SK-N-DZ (cell line): ENCODE data around the gene FMNL1.

Experiments used
- DNase-seq: peaks from one replicate; pipeline ENCODE4 v3.0.0-alpha.2; 2015; ENCODE audit warnings: low spot score

The FMNL1 gene

GRCh38 chr17:45258981-45259380, 37.3 kb downstream of the FMNL1 start:
- no peak for DNase-seq

- no peak for DNase-seq
These were observed 38.6 kb downstream of the FMNL1 start for GRCh38 chr17:45260204-45260783.

- DNase-seq, result peak; percentile 56
These were observed 40.2 kb downstream of the FMNL1 start, which contains the start of gene SPATA32 for GRCh38 chr17:45261577-45262515. TSS of gene SPATA32 (minus strand) at chr17:45262094. CDS start at chr17:45262016, 78 bp downstream.

- no peak for DNase-seq
These were observed 41.1 kb downstream of the FMNL1 start for GRCh38 chr17:45262516-45263476.

- no peak for DNase-seq
These were observed 41.8 kb downstream of the FMNL1 start for GRCh38 chr17:45263477-45263860.

GRCh38 chr17:45264430-45264829, 42.7 kb downstream of the FMNL1 start:
- DNase-seq, result no peak

GRCh38 chr17:45264988-45265387, 43.3 kb downstream of the FMNL1 start:
- DNase-seq, result no peak

- no peak for DNase-seq
These were observed 44.1 kb downstream of the FMNL1 start for GRCh38 chr17:45265821-45266220.

GRCh38 chr17:45266372-45266926, 44.8 kb downstream of the FMNL1 start:
- DNase-seq, result no peak

GRCh38 chr17:45267436-45268055, 45.9 kb downstream of the FMNL1 start:
- DNase-seq, result no peak

- no peak for DNase-seq
These were observed 48.2 kb downstream of the FMNL1 start for GRCh38 chr17:45269912-45270311.

- no peak for DNase-seq
These were observed 49.2 kb downstream of the FMNL1 start for GRCh38 chr17:45270828-45271418.

- no peak for DNase-seq
These were observed 49.9 kb downstream of the FMNL1 start for GRCh38 chr17:45271603-45272002.

GRCh38 chr17:45273551-45273957, 51.9 kb downstream of the FMNL1 start:
- no peak for DNase-seq

- no peak for DNase-seq
These were observed 52.3 kb downstream of the FMNL1 start for GRCh38 chr17:45274033-45274432.

GRCh38 chr17:45276031-45276430, 54.3 kb downstream of the FMNL1 start:
- no peak for DNase-seq

GRCh38 chr17:45277216-45277849, 55.6 kb downstream of the FMNL1 start:
- DNase-seq, result peak; percentile 90

GRCh38 chr17:45277992-45278391, 56.3 kb downstream of the FMNL1 start:
- DNase-seq, result no peak

GRCh38 chr17:45279898-45280297, 58.2 kb downstream of the FMNL1 start:
- no peak for DNase-seq
